ENCODE results near the gene GLP2R. TPM values are rescaled to one million over a fixed set of nuclear protein-coding genes. Genes with fewer than 3 reads are reported as not detected.

GLP2R gene
- total RNA-seq, 4 donors from 2014 or later, result 1.1 TPM; not detected in 3

DNA sequence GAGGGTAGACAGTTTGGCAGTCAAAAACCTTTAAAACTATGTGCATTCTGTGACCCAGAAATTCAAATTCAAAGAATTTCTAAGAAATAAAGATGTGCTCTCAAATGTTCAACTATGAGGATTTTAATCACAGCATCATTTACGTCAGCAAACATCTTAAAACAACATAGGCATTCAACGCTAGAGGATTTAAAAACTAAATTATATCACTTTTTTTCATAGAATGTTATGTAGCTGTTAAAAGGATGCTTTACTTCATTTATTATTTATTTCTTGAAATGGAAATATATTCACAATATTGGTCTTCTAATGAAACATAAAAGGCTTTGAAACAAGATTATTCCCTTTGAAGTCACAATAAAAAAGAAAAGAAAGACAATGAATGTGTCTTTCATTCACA, 3.6 kb downstream of the GLP2R start:
- Histone ChIP-seq H3K4me3 (no peak overlapping the region), H3K36me3 (no peaks in the 10 kb centered on the region), H3K4me1 (no peaks in the 10 kb centered on the region), H3K9me3 (no peaks in the 10 kb centered on the region), H3K27me3 (no peaks in the 10 kb centered on the region), H3K27ac (no peak overlapping the region)
- in situ Hi-C loops (cut with MboI; ENCODE audit: low sequenced_read_pairs in 4 of 4), result no loop called here
- DNase-seq (no peak), ATAC-seq (no peak)
- intact Hi-C loops (cut with DNase I; ENCODE audit: low total_unique reads), result no loop called here
- TF ChIP-seq POLR2A (IDR thresholded peaks at IDR 0.05), result no peak
- TF ChIP-seq, protein P1, sequence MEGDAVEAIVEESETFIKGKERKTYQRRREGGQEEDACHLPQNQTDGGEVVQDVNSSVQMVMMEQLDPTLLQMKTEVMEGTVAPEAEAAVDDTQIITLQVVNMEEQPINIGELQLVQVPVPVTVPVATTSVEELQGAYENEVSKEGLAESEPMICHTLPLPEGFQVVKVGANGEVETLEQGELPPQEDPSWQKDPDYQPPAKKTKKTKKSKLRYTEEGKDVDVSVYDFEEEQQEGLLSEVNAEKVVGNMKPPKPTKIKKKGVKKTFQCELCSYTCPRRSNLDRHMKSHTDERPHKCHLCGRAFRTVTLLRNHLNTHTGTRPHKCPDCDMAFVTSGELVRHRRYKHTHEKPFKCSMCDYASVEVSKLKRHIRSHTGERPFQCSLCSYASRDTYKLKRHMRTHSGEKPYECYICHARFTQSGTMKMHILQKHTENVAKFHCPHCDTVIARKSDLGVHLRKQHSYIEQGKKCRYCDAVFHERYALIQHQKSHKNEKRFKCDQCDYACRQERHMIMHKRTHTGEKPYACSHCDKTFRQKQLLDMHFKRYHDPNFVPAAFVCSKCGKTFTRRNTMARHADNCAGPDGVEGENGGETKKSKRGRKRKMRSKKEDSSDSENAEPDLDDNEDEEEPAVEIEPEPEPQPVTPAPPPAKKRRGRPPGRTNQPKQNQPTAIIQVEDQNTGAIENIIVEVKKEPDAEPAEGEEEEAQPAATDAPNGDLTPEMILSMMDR (IDR thresholded peaks at IDR 0.05 in 4 of 5, conservative IDR thresholded peaks at IDR 0.05 in 1 of 5), result no peak

DNA sequence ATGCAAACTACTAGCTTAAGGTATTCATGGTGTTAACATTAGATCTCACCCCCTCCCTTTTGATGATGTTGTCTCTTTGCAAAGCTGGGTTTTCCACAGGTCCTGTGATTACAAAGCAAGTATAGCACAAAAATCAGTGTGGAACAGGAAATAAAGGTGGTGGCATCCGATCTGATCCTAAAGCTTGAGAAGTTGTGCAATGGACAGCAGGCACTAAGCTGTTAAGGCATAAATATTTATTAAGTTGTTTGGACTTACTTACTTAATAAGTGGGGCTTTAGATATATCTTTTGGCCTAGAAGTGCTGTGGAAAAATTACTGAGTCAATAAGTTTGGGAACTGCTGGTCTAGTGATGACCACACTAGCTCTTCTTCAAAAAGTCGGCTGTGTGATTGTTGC, 5.0 kb downstream of the GLP2R start:
- H3K4me3 ChIP-seq, result no peak overlapping the region
- in situ Hi-C loops (cut with MboI; ENCODE audit: low sequenced_read_pairs in 4 of 4), result no loop called here
- no peak overlapping the region for H3K27ac ChIP-seq
- intact Hi-C loops (cut with DNase I; ENCODE audit: low total_unique reads), result no loop called here
- H3K27me3 ChIP-seq, result no peaks in the 10 kb centered on the region
- H3K36me3 ChIP-seq, result no peaks in the 10 kb centered on the region
- H3K4me1 ChIP-seq, result no peaks in the 10 kb centered on the region
- H3K9me3 ChIP-seq, result no peaks in the 10 kb centered on the region
- ATAC-seq (no peak), DNase-seq (no peak)
- TF ChIP-seq POLR2A (IDR thresholded peaks at IDR 0.05), result no peak
- TF ChIP-seq, protein P1 (IDR thresholded peaks at IDR 0.05 in 4 of 5, conservative IDR thresholded peaks at IDR 0.05 in 1 of 5), result no peak

DNA sequence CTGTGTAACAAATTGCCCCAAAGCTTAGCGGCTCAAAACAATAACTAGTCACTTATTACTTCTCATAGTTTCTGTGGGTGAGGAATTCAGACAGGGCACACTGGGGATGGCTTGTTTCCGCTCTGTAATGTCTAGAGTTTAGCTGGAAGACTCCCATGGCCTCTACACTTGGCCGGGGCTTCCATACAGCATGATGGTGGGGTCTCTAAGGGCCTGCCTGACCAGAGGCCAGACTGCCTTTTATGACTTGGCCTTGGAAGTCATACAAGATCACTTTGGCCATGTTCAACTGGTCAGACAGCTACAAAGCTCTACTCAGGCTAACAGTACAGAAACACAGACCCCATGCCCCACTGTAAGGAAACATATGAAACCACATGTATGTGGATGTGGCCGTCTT, 8.2 kb downstream of the GLP2R start:
- ATAC-seq, result no peak
- H3K36me3 ChIP-seq, result no peaks in the 10 kb centered on the region
- H3K27me3 ChIP-seq, result no peaks in the 10 kb centered on the region
- intact Hi-C loops (cut with DNase I; ENCODE audit: low total_unique reads) (no loop called here), in situ Hi-C loops (cut with MboI; ENCODE audit: low sequenced_read_pairs in 4 of 4) (no loop called here)
- no peak overlapping the region for H3K4me3 ChIP-seq
- TF ChIP-seq, protein P1 (IDR thresholded peaks at IDR 0.05 in 4 of 5, conservative IDR thresholded peaks at IDR 0.05 in 1 of 5), result no peak
- no peak for TF ChIP-seq POLR2A (IDR thresholded peaks at IDR 0.05)
- peaks cover 11 to 17% of the 10 kb centered on the region in 2 donors for H3K4me1 ChIP-seq
- no peaks in the 10 kb centered on the region for H3K9me3 ChIP-seq
- DNase-seq, result no peak
- H3K27ac ChIP-seq, result no peak overlapping the region

DNA sequence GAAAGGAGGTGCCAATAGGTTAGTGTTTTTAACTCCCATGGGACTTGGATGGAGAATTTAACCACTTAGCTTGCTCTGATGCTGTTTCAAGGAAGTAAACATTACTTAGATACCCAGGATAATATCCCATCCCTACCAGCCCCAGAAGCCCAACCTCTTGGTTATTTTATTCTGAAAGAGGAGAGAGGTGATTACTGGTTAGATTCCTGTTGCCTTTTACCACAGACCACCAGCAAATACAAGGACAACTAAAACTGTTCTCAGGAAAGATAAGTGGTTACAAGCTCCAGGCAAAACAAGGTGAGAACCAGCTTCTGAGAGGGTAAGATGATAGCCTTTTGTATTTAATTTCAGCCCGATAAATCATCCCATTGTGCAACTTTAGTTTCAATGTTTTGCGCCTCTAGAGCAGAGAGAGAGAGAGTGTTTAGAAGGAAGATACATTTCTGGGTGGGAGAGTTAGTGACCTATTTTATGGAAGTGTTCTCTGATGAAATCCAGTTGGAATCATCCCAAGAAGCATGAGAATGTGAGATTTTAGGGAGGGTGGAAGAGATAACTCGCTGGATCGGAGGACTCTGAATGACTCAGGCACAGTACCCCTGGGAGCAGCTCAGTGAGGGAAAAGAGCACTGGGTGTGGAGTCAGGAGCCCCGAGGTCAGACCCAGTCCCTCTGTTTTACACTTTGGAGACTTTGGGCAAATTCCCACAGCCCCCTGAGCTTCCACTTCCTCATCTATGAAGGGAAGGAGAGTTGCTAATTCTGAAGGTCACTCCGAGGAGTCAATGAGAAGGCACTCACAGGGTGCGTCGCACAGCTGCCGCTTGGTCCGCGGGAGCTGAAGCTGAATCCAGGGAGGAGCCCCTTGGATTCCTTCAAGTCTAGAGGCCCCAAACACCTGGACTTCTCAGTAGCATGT, 12.1 kb downstream of the GLP2R start:
- DNase-seq (peak in 1 of 2 donors; percentile 58), ATAC-seq (peak; percentile 62 to 76)
- Histone ChIP-seq H3K4me1 (peaks cover 24 to 35% of the 10 kb centered on the region in 2 donors), H3K27ac (peak overlapping the region in 3 of 4 donors; percentile 60 to 75 (median 61)), H3K27me3 (no peaks in the 10 kb centered on the region), H3K36me3 (no peaks in the 10 kb centered on the region), H3K9me3 (no peaks in the 10 kb centered on the region), H3K4me3 (peak overlapping the region in 2 of 4 donors; percentile 3 to 7)
- no peak for TF ChIP-seq POLR2A (IDR thresholded peaks at IDR 0.05)
- TF ChIP-seq, protein P1 (IDR thresholded peaks at IDR 0.05 in 4 of 5, conservative IDR thresholded peaks at IDR 0.05 in 1 of 5), result no peak
- intact Hi-C loops (cut with DNase I; ENCODE audit: low total_unique reads) (no loop called here), in situ Hi-C loops (cut with MboI; ENCODE audit: low sequenced_read_pairs in 4 of 4) (no loop called here)

All from gastrocnemius medialis (tissue), 4 donors.